ENCODE results near the gene ATP11A. TPM values are rescaled to one million over a fixed set of nuclear protein-coding genes. Genes with fewer than 3 reads are reported as not detected.

The ATP11A gene
- total and polyA plus RNA-seq, 10 of the 15 experiments (the other 5 are each of a cell fraction or from before 2014, with no cell fraction given) = 1.4 to 69.6 (median 14.4) TPM

- Histone ChIP-seq H3K4me2 (ENCODE audit: control insufficient read depth, insufficient read depth) (no peak overlapping the region), H3K36me3 (ENCODE audit: control insufficient read depth in 2 of 2, insufficient read depth in 2 of 2, low read length in 1 of 2) (peaks cover 0 to 9% of the 10 kb centered on the region in 2 experiments; a peak in 2 of 4 replicates), H4K20me1 (ENCODE audit: control insufficient read depth, insufficient read depth) (no peaks in the 10 kb centered on the region), H3K4me3 (no peak overlapping the region), H3K4me1 (ENCODE audit: control insufficient read depth, insufficient read depth, low read length) (peaks cover 19% of the 10 kb centered on the region), H3K79me2 (ENCODE audit: control insufficient read depth, insufficient read depth, low read length) (peaks cover 15% of the 10 kb centered on the region), H3K9me3 (replicated peaks; ENCODE audit: control insufficient read depth, insufficient read depth, low read length) (no peaks in the 10 kb centered on the region), H2AFZ (ENCODE audit: control insufficient read depth, low read depth, low read length) (no peak overlapping the region), H3K27ac (ENCODE audit: control insufficient read depth, insufficient read depth) (no peak overlapping the region), H3K27me3 (replicated peaks in 1 of 2; ENCODE audit: control insufficient read depth in 2 of 2, insufficient read depth in 2 of 2, low read length in 1 of 2) (no peaks in the 10 kb centered on the region), H3K9ac (ENCODE audit: control insufficient read depth, insufficient read depth, low read length) (no peak overlapping the region)
- FAIRE-seq = no peak
- DNase-seq (ENCODE audit: low read depth, low spot score) = no peak
- no peak for ATAC-seq
- intact Hi-C loops (cut with micrococcal nuclease; ENCODE audit: unreplicated experiment) = no loop called here
- in situ Hi-C loops (cut with MboI) = no loop called here
- ChIA-PET RAD21 (ENCODE audit: unreplicated experiment) (no interaction called here), CTCF (no interaction called here), SMC1A (ENCODE audit: uncharacterized antibody, unreplicated experiment) (no interaction called here), POLR2A (interaction anchor here (0.6 kb wide), 1 partner anchor 109 kb away, joined by 4 read pairs; no protein-coding TSS in a partner anchor)
- BruUV-seq (replicated peaks) = no TSS peak
- TF ChIP-seq REST (IDR thresholded peaks at IDR 0.05; ENCODE audit: low read depth, low read length) = no peak
- TF ChIP-seq GABPA (IDR thresholded peaks at IDR 0.05; ENCODE audit: low read depth) = no peak
- no peak for TF ChIP-seq ZBTB40 (IDR thresholded peaks at IDR 0.05; ENCODE audit: borderline replicate concordance)
- no peak for TF ChIP-seq SREBF2 (IDR thresholded peaks at IDR 0.05; ENCODE audit: low read length)
- TF ChIP-seq NFYA (IDR thresholded peaks at IDR 0.05; ENCODE audit: borderline replicate concordance, low read depth, low read length) = no peak
- no peak for TF ChIP-seq EP300 (IDR thresholded peaks at IDR 0.05; ENCODE audit: borderline replicate concordance in 1 of 2, control insufficient read depth in 1 of 2, low read depth in 2 of 2, low read length in 2 of 2)
- no peak for TF ChIP-seq ZNF384 (IDR thresholded peaks at IDR 0.05; ENCODE audit: borderline replicate concordance, low read depth, low read length)
- 96% methylated on average over 15 of the region's 18 CpGs for WGBS (ENCODE audit: insufficient coverage, insufficient replicate concordance, low lambda C conversion rate, missing lambda C conversion rate)
Measured at GRCh38 chr13:112771877-112772538, 82.2 kb downstream of the ATP11A start.

All from GM12878 (cell line).